ENCODE results near the gene LAMB3. TPM values are rescaled to one million over a fixed set of nuclear protein-coding genes. Genes with fewer than 3 reads are reported as not detected.

The LAMB3 gene
- total RNA-seq, 1 donor: 5.4 TPM

DNA sequence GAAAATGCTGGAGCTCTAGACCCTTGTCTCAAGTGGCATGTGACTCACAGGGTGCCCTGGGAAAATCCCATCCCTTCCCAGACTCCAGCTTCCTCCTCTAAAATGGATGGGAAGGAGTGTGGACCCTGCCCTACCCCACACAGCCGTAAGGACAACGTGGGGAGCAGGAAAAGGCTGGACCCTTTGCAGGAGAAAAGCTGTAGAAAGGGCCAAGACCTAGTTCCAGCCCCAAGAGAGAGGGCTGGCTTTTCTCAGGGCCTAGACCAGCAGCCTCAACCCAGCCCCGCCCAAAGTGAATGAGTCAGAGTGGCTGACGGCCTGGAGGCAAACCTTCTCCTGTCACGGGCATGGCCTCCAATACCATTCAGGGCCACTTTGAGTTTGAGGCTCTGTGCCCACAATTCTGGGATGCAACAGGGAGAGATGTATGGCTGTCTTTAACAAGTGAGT, 1.1 kb downstream of the LAMB3 start:
- TF ChIP-seq, protein P1, sequence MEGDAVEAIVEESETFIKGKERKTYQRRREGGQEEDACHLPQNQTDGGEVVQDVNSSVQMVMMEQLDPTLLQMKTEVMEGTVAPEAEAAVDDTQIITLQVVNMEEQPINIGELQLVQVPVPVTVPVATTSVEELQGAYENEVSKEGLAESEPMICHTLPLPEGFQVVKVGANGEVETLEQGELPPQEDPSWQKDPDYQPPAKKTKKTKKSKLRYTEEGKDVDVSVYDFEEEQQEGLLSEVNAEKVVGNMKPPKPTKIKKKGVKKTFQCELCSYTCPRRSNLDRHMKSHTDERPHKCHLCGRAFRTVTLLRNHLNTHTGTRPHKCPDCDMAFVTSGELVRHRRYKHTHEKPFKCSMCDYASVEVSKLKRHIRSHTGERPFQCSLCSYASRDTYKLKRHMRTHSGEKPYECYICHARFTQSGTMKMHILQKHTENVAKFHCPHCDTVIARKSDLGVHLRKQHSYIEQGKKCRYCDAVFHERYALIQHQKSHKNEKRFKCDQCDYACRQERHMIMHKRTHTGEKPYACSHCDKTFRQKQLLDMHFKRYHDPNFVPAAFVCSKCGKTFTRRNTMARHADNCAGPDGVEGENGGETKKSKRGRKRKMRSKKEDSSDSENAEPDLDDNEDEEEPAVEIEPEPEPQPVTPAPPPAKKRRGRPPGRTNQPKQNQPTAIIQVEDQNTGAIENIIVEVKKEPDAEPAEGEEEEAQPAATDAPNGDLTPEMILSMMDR (IDR thresholded peaks at IDR 0.05; ENCODE audit: extremely low read depth, low read depth, low read length): no peak
- Histone ChIP-seq H3K27me3 (ENCODE audit: insufficient read depth, low read length) (no peaks in the 10 kb centered on the region), H3K36me3 (ENCODE audit: insufficient read depth, low read length) (no peaks in the 10 kb centered on the region), H4K20me1 (ENCODE audit: insufficient read depth, low read length) (no peaks in the 10 kb centered on the region), H3K4me3 (ENCODE audit: insufficient read depth, low read length) (no peak overlapping the region), H3K9me3 (ENCODE audit: low read depth, low read length) (no peaks in the 10 kb centered on the region), H3K27ac (ENCODE audit: low read depth, low read length) (peak overlapping the region; percentile 64), H3K4me1 (ENCODE audit: insufficient read depth, low read length) (peaks cover 64% of the 10 kb centered on the region), H2AFZ (ENCODE audit: low read length) (peak overlapping the region; percentile 77), H3K79me2 (ENCODE audit: insufficient read depth, low read length) (no peaks in the 10 kb centered on the region), H3K4me2 (ENCODE audit: insufficient read depth, low read length) (peak overlapping the region; percentile 5)
- DNase-seq (ENCODE audit: insufficient read length, low spot score, missing footprints): peak; percentile 95

DNA sequence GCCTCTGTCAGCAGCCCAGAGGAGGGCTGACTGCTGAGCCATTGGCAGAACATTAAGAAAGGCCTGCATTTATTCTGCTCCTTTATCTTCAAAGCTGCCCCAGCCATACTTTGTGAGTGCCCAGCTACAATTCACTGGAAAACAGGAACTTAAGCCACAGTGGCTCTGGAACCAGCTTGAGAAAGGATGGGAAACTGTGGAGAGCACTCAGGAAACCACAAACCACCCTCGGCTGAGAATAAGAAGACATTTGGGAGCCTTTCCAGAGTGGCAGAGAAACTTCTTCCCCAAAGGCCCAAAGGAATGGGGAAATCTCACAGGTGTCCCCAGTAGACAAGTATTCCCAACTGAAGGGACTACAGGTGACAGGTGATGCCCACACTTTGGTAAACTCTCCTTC, 1.8 kb downstream of the LAMB3 start:
- peaks cover 64% of the 10 kb centered on the region for H3K4me1 ChIP-seq (ENCODE audit: insufficient read depth, low read length)
- DNase-seq (ENCODE audit: insufficient read length, low spot score, missing footprints): no peak
- TF ChIP-seq, protein P1 (IDR thresholded peaks at IDR 0.05; ENCODE audit: extremely low read depth, low read depth, low read length): no peak
- no peaks in the 10 kb centered on the region for H4K20me1 ChIP-seq (ENCODE audit: insufficient read depth, low read length)
- H3K36me3 ChIP-seq (ENCODE audit: insufficient read depth, low read length): no peaks in the 10 kb centered on the region
- peak overlapping the region; percentile 5 for H3K4me2 ChIP-seq (ENCODE audit: insufficient read depth, low read length)
- no peaks in the 10 kb centered on the region for H3K9me3 ChIP-seq (ENCODE audit: low read depth, low read length)
- H3K4me3 ChIP-seq (ENCODE audit: insufficient read depth, low read length): no peak overlapping the region
- no peaks in the 10 kb centered on the region for H3K27me3 ChIP-seq (ENCODE audit: insufficient read depth, low read length)
- H3K27ac ChIP-seq (ENCODE audit: low read depth, low read length): peak overlapping the region; percentile 64
- peak overlapping the region; percentile 11 for H2AFZ ChIP-seq (ENCODE audit: low read length)
- no peaks in the 10 kb centered on the region for H3K79me2 ChIP-seq (ENCODE audit: insufficient read depth, low read length)

DNA sequence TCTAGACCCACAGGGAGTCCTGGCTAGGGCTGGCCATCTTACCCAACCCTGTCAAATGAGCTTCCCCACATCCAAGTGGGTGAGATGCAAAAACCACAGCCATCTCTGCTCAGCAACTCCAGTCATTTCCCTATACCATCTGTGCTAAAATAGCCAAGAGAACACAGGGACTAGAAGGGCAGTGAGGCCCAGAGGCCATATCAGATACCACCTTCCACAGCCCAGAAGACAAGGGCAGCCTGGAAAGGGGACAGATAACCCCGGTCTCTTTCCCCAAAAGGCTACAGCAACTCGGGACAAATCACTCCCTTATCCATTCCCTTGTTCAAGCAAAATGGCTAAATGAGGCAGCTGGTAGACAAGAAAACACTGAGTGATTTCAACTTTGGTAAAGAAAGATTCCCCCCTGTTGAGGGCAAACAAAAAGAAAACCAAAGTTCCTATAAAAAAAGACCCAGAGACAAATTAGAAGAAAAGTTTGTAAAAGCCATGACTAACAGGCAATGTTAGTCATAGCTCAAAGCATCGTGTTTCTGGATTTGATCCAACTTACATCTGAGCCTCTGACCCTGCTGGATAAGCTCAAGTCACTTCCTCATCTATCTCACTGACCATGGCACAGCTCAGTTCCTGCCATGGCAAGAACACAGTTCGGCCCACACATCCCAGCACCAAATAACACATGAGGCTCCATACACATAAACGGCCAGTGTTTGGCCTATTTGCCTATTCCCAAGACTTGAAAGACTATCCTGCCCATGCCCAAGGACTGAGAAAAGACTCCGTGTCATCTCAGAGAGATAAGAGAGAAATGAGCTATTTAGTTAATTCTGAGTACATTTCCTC, 3.1 kb downstream of the LAMB3 start:
- DNase-seq (ENCODE audit: insufficient read length, low spot score, missing footprints): peak; percentile 90
- TF ChIP-seq, protein P1 (IDR thresholded peaks at IDR 0.05; ENCODE audit: extremely low read depth, low read depth, low read length): no peak
- Histone ChIP-seq H3K4me3 (ENCODE audit: insufficient read depth, low read length) (peak overlapping the region; percentile 32), H4K20me1 (ENCODE audit: insufficient read depth, low read length) (no peaks in the 10 kb centered on the region), H3K9me3 (ENCODE audit: low read depth, low read length) (no peaks in the 10 kb centered on the region), H3K4me1 (ENCODE audit: insufficient read depth, low read length) (peaks cover 64% of the 10 kb centered on the region), H3K36me3 (ENCODE audit: insufficient read depth, low read length) (no peaks in the 10 kb centered on the region), H2AFZ (ENCODE audit: low read length) (peak overlapping the region; percentile 10), H3K27ac (ENCODE audit: low read depth, low read length) (peak overlapping the region; percentile 64), H3K79me2 (ENCODE audit: insufficient read depth, low read length) (no peaks in the 10 kb centered on the region), H3K4me2 (ENCODE audit: insufficient read depth, low read length) (peak overlapping the region; percentile 57), H3K27me3 (ENCODE audit: insufficient read depth, low read length) (no peaks in the 10 kb centered on the region)

DNA sequence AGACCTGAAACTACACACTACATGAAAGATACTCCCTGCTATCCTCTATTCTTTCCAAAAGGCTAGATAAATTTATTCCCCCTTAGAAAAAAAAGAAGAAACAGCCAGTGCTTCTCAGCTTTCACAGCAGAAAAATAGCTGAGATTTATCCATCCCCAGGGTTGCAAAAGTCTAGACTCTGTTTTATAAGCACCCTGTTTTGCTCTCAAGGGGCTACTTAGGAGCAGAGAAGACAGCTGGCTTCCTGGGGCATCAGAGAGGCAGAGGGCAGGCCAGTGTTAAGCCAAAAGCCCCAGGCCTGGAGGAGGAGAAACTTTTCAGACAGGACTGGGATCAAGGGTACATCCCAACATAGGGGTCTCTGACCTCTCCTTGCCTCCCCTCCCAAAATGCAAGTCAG, 3.9 kb downstream of the LAMB3 start:
- Histone ChIP-seq H3K4me3 (ENCODE audit: insufficient read depth, low read length) (no peak overlapping the region), H3K27ac (ENCODE audit: low read depth, low read length) (peak overlapping the region; percentile 64), H3K4me2 (ENCODE audit: insufficient read depth, low read length) (no peak overlapping the region), H3K4me1 (ENCODE audit: insufficient read depth, low read length) (peaks cover 65% of the 10 kb centered on the region), H3K79me2 (ENCODE audit: insufficient read depth, low read length) (no peaks in the 10 kb centered on the region), H4K20me1 (ENCODE audit: insufficient read depth, low read length) (no peaks in the 10 kb centered on the region), H3K9me3 (ENCODE audit: low read depth, low read length) (no peaks in the 10 kb centered on the region), H2AFZ (ENCODE audit: low read length) (no peak overlapping the region), H3K36me3 (ENCODE audit: insufficient read depth, low read length) (no peaks in the 10 kb centered on the region), H3K27me3 (ENCODE audit: insufficient read depth, low read length) (no peaks in the 10 kb centered on the region)
- DNase-seq (ENCODE audit: insufficient read length, low spot score, missing footprints): peak; percentile 17
- TF ChIP-seq, protein P1 (IDR thresholded peaks at IDR 0.05; ENCODE audit: extremely low read depth, low read depth, low read length): no peak

All from osteoblast (primary cell).